B cell (primary cell): Measurements from ENCODE around the gene DLG3. TPM values are rescaled to one million over a fixed set of nuclear protein-coding genes. Genes with fewer than 3 reads are reported as not detected.
A peak's percentile ranks its signal among the peaks of the same experiment; 100 is the strongest.

Experiments used
- ATAC-seq: fragments of 200-7000 bp; cut with Tn5 transposase; one replicate; pipeline ENCODE4 v1.10.0; 2021; ENCODE audit warnings: low read depth, mild to moderate bottlenecking, moderate number of reproducible peaks, moderate library complexity
- CTCF ChIA-PET: fragments of 350-600 bp; sonication (Branson Sonifier 250); formaldehyde crosslinking; loops from one replicate; lab custom pipeline; 2021; ENCODE audit warnings: antibody characterized with exemption, inconsistent platforms; lab: Charles Lee
- POLR2A ChIA-PET: fragments of 350-600 bp; sonication (Branson Sonifier 250); formaldehyde crosslinking; loops from one replicate; lab custom pipeline; 2021; ENCODE audit warnings: antibody characterized with exemption; lab: Charles Lee
- DNase-seq: peaks from one replicate; pipeline ENCODE4 v3.0.0; 2013
- H2AFZ ChIP-seq: 2 replicates; pipeline ENCODE4 v1.6.1; 2012; ENCODE audit warnings: mild to moderate bottlenecking, low read depth, low read length; ENCODE audit not compliant: insufficient read depth, poor library complexity, severe bottlenecking
- H3K27ac ChIP-seq, 2 donors: 1 replicate in 1 of 2; 2 replicates in 1 of 2; pipeline ENCODE4 v1.5.1; 2012 to 2013; ENCODE audit warnings: low read length in 2 of 2, mild to moderate bottlenecking in 2 of 2, moderate library complexity in 1 of 2
- H3K27me3 ChIP-seq, 4 experiments: fragments of 200-600 bp in 1 of 4; sonication (generic) in 1 of 4; replicated peaks in 1 of 4; 1 replicate in 2 of 4; 2 replicates in 2 of 4; pipeline versions ENCODE4 v1.6.1 to v1.7.0; 2013 to 2016; ENCODE audit warnings: low read length in 3 of 4, mild to moderate bottlenecking in 2 of 4, mixed read lengths in 1 of 4, moderate library complexity in 1 of 4; ENCODE audit not compliant: insufficient read depth in 4 of 4, control insufficient read depth in 3 of 4; ENCODE audit errors: control extremely low read depth in 1 of 4
- H3K36me3 ChIP-seq, 2 experiments: replicated peaks in 1 of 2; 1 replicate in 1 of 2; 2 replicates in 1 of 2; pipeline versions ENCODE4 v1.6.1 to v1.7.1; 2013; ENCODE audit warnings: low read length in 1 of 2; ENCODE audit not compliant: insufficient read depth in 2 of 2, control insufficient read depth in 1 of 2; ENCODE audit errors: control extremely low read depth in 1 of 2, extremely low read depth in 1 of 2
- H3K4me1 ChIP-seq, 2 donors: fragments of 200-600 bp in 1 of 2; sonication (generic) in 1 of 2; 1 replicate in 1 of 2; 2 replicates in 1 of 2; pipeline versions ENCODE4 v1.5.1 to v1.6.1; 2013 to 2017; ENCODE audit warnings: low read length in 2 of 2; ENCODE audit not compliant: control insufficient read depth in 2 of 2, insufficient read depth in 2 of 2
- H3K4me2 ChIP-seq: replicated peaks from 2 replicates; pipeline ENCODE3; 2012; ENCODE audit warnings: mild to moderate bottlenecking, low read depth, low read length; ENCODE audit not compliant: poor library complexity, severe bottlenecking
- H3K4me3 ChIP-seq, 5 experiments: fragments of 200-600 bp in 1 of 5; sonication (generic) in 1 of 5; 1 replicate in 3 of 5; 2 replicates in 2 of 5; pipeline versions ENCODE4 v1.5.1 to v1.7.0; 2011 to 2016; ENCODE audit warnings: low read length in 4 of 5, mild to moderate bottlenecking in 4 of 5, low read depth in 2 of 5, control low read depth in 1 of 5, moderate library complexity in 1 of 5; ENCODE audit not compliant: insufficient read depth in 1 of 5; ENCODE audit errors: control extremely low read depth in 1 of 5, extremely low read depth in 1 of 5
- H3K79me2 ChIP-seq: fragments of 200-600 bp; sonication (generic); one replicate; pipeline ENCODE4 v1.6.0; 2016; ENCODE audit warnings: low read length; ENCODE audit not compliant: control insufficient read depth, insufficient read depth
- H3K9ac ChIP-seq: fragments of 200-600 bp; sonication (generic); 2 replicates; pipeline ENCODE4 v1.6.1; 2017; ENCODE audit warnings: mild to moderate bottlenecking, low read length, moderate library complexity
- H3K9me3 ChIP-seq, 3 donors: one replicate each; pipeline versions ENCODE4 v1.6.1 to v1.7.1; 2013; ENCODE audit warnings: low read length in 2 of 3; ENCODE audit not compliant: control insufficient read depth in 2 of 3, insufficient read depth in 1 of 3; ENCODE audit errors: control extremely low read depth in 1 of 3
- H4K20me1 ChIP-seq: 2 replicates; pipeline ENCODE4 v1.6.0; 2012; ENCODE audit warnings: mild to moderate bottlenecking, low read length; ENCODE audit not compliant: insufficient read depth, control insufficient read depth, poor library complexity, severe bottlenecking
- H3K27ac Mint-ChIP-seq: one replicate; pipeline ENCODE4 v1.8.0; 2021; ENCODE audit warnings: mixed read lengths
- H3K27me3 Mint-ChIP-seq: one replicate; pipeline ENCODE4 v1.8.0; 2021; ENCODE audit warnings: mixed read lengths
- H3K4me1 Mint-ChIP-seq: one replicate; pipeline ENCODE4 v1.8.0; 2021; ENCODE audit warnings: mixed read lengths
- H3K4me3 Mint-ChIP-seq: one replicate; pipeline ENCODE4 v1.8.0; 2021; ENCODE audit warnings: mixed read lengths
- H3K9me3 Mint-ChIP-seq: one replicate; pipeline ENCODE4 v1.8.0; 2022; ENCODE audit warnings: mixed read lengths; ENCODE audit not compliant: insufficient read depth
- CTCF ChIP-seq: fragments of 200-600 bp; IDR thresholded peaks from one replicate; pipeline ENCODE4 v1.8.0; 2022; ENCODE audit warnings: antibody characterized with exemption, mild to moderate bottlenecking
- EZH2 ChIP-seq: IDR thresholded peaks from 2 replicates; pipeline ENCODE4 v1.6.1; 2012; ENCODE audit warnings: borderline replicate concordance, low read depth, mild to moderate bottlenecking, moderate library complexity, low read length; ENCODE audit not compliant: insufficient read depth, poor library complexity, severe bottlenecking
- WGBS: methylation state at CpG from one replicate; pipeline ENCODE4 v1.1.5; 2013; ENCODE audit warnings: missing lambda C conversion rate; ENCODE audit not compliant: insufficient coverage; 5-methylcytosine and 5-hydroxymethylcytosine counted together
- intact Hi-C: fragments of 100-400 bp; cut with micrococcal nuclease; formaldehyde crosslinking; loops from one replicate; pipeline ENCODE4 v1.10.0; 2022
- polyA plus RNA-seq: library from polyadenylated mRNA; depleted of rRNA; stranded (reverse); fragments of >200 nt; gene quantifications from 2 replicates; pipeline ENCODE4 v1.2.3, GENCODE V29; 2012
- small RNA-seq: library from RNA; depleted of rRNA; stranded (forward); fragments of <200 nt; gene quantifications from one replicate; pipeline ENCODE3, GENCODE V24; 2012; ENCODE audit warnings: low replicate concordance, low read depth; ENCODE audit not compliant: insufficient read length
- total RNA-seq, 2 donors: library from RNA; stranded (reverse); fragments of 120-200 nt in 1 of 2; gene quantifications; 1 replicate in 1 of 2; 2 replicates in 1 of 2; pipeline versions ENCODE4 v1.2.3 to v1.2.4, GENCODE V29; 2013 to 2022

DLG3 gene
- total and polyA plus RNA-seq, 2 donors (not counting 1 experiment from before 2014, with no cell fraction given): 1.5 to 6.9 TPM

GRCh38 chrX:70554948-70555347, 110.3 kb downstream of the DLG3 start:
- H3K9me3 Mint-ChIP-seq: no peaks in the 10 kb centered on the region
- no peak overlapping the region for H3K27ac Mint-ChIP-seq
- Histone ChIP-seq H3K4me1 (no peaks in the 10 kb centered on the region), H3K4me3 (no peak overlapping the region), H3K79me2 (no peaks in the 10 kb centered on the region), H4K20me1 (no peaks in the 10 kb centered on the region), H2AFZ (no peak overlapping the region), H3K27me3 (no peaks in the 10 kb centered on the region), H3K27ac (no peak overlapping the region), H3K9ac (no peak overlapping the region), H3K36me3 (no peaks in the 10 kb centered on the region), H3K9me3 (peaks cover 0 to under 1% (median 0%) of the 10 kb centered on the region in 3 donors), H3K4me2 (no peak overlapping the region)
- intact Hi-C loops: no loop called here
- POLR2A ChIA-PET: no interaction called here
- WGBS: no CpG with 5 or more reads among the region's 5 CpGs
- TF ChIP-seq CTCF (no peak), EZH2 (no peak)
- ATAC-seq (no peak), DNase-seq (no peak)
- H3K27me3 Mint-ChIP-seq: no peaks in the 10 kb centered on the region
- CTCF ChIA-PET: no interaction called here
- H3K4me3 Mint-ChIP-seq: no peak overlapping the region
- no peaks in the 10 kb centered on the region for H3K4me1 Mint-ChIP-seq

Small RNAs within 50 kb of the gene (small RNA-seq; reads per million reads assigned to genes)
- gene RNU4-81P (not detected), gene RNY4P23 (7.4 reads per million, percentile 79 among the genes with 10 or more reads in this experiment)

Other genes starting within 250 kb of the DLG3 start
- gene AWAT1, start 210.2 kb upstream of the DLG3 start, total RNA-seq: not detected in 2 replicates
- gene AWAT1, start 210.2 kb upstream of the DLG3 start, polyA plus RNA-seq: not detected in 2 replicates
- gene P2RY4, start 184.6 kb upstream of the DLG3 start, total RNA-seq: 0.76 and 0.80 TPM in 2 replicates
- 0.14 and 0.34 TPM in 2 replicates for gene P2RY4, start 184.6 kb upstream of the DLG3 start, polyA plus RNA-seq
- gene ARR3, start 176.5 kb upstream of the DLG3 start, total RNA-seq: not detected in 2 replicates
- gene ARR3, start 176.5 kb upstream of the DLG3 start, polyA plus RNA-seq: not detected in 2 replicates
- not detected in 2 replicates for gene RAB41, start 162.7 kb upstream of the DLG3 start, total RNA-seq
- not detected in 2 replicates for gene RAB41, start 162.7 kb upstream of the DLG3 start, polyA plus RNA-seq
- 12.0 and 13.8 TPM in 2 replicates for gene PDZD11, start 154.9 kb upstream of the DLG3 start, total RNA-seq
- gene PDZD11, start 154.9 kb upstream of the DLG3 start, polyA plus RNA-seq: 10.9 and 16.3 TPM in 2 replicates
- gene KIF4A, start 154.7 kb upstream of the DLG3 start, total RNA-seq: 0.07 and 0.22 TPM in 2 replicates
- gene KIF4A, start 154.7 kb upstream of the DLG3 start, polyA plus RNA-seq: 0.06 TPM in 2 replicates
- not detected in 2 replicates for gene GDPD2, start 21.5 kb upstream of the DLG3 start, total RNA-seq
- not detected in 2 replicates for gene GDPD2, start 21.5 kb upstream of the DLG3 start, polyA plus RNA-seq